OCI-LY3 (cell line): Measurements from ENCODE around the gene SFXN4.
A peak's percentile ranks its signal among the peaks of the same experiment; 100 is the strongest.

ENCODE experiments used
- H2AFZ ChIP-seq: fragments of 200-600, 300-600 bp; shearing (Covaris generic); 2 replicates; pipeline ENCODE4 v1.6.0; 2014; ENCODE audit warnings: antibody characterized with exemption, low read depth, low read length
- H3K27ac ChIP-seq: fragments of 200-600, 300-600 bp; sonication (generic); 2 replicates; pipeline ENCODE4 v1.5.1; 2014; ENCODE audit warnings: mild to moderate bottlenecking, low read length, moderate library complexity, mixed read lengths
- H3K27me3 ChIP-seq: fragments of 200-600, 300-600 bp; sonication (generic); 2 replicates; pipeline ENCODE4 v1.6.1; 2014; ENCODE audit warnings: low read depth, low read length, mixed read lengths
- H3K36me3 ChIP-seq: fragments of 200-600, 300-600 bp; sonication (generic); replicated peaks from 2 replicates; pipeline ENCODE3; 2014; ENCODE audit warnings: low read depth, low read length, mixed read lengths
- H3K4me1 ChIP-seq: fragments of 300-600, 200-600 bp; sonication (generic); 2 replicates; pipeline ENCODE4 v1.6.1; 2014; ENCODE audit warnings: low read length, mixed read lengths
- H3K4me2 ChIP-seq: fragments of 200-600, 300-600 bp; sonication (generic); 2 replicates; pipeline ENCODE4 v1.6.1; 2014; ENCODE audit warnings: low read length, mixed read lengths
- H3K4me3 ChIP-seq: fragments of 300-600, 200-600 bp; sonication (generic); 2 replicates; pipeline ENCODE4 v1.5.1; 2014; ENCODE audit warnings: antibody characterized with exemption, mild to moderate bottlenecking, low read length, moderate library complexity
- H3K79me2 ChIP-seq: fragments of 300-600, 200-600 bp; shearing (Covaris generic); 2 replicates; pipeline ENCODE4 v1.6.1; 2014; ENCODE audit warnings: mild to moderate bottlenecking, low read length, mixed read lengths
- H3K9ac ChIP-seq: fragments of 300-600, 200-600 bp; shearing (Covaris generic); 2 replicates; pipeline ENCODE4 v1.6.0; 2014; ENCODE audit warnings: mild to moderate bottlenecking, low read length, moderate library complexity
- H3K9me3 ChIP-seq: fragments of 200-600, 300-600 bp; shearing (Covaris generic); 2 replicates; pipeline ENCODE4 v1.6.1; 2014; ENCODE audit warnings: low read length, mixed read lengths; ENCODE audit not compliant: insufficient read depth
- H4K20me1 ChIP-seq: fragments of 200-600, 300-600 bp; sonication (generic); 2 replicates; pipeline ENCODE4 v1.6.1; 2016; ENCODE audit warnings: low read length, mixed read lengths; ENCODE audit not compliant: insufficient read depth
- EZH2phosphoT487 ChIP-seq: fragments of 200-600 bp; shearing (Covaris generic); IDR thresholded peaks from 2 replicates; pipeline ENCODE4 v1.6.1; 2018; ENCODE audit warnings: antibody characterized with exemption, mixed run types, low read depth
- TF ChIP-seq, protein P1 (sequence below): fragments of 200-600, 300-600 bp; sonication (generic); IDR thresholded peaks from 2 replicates; pipeline ENCODE4 v1.5.1; 2014; ENCODE audit warnings: antibody characterized with exemption, low read length, low read depth

The SFXN4 gene

GRCh38 chr10:119131512-119132240, 33.8 kb downstream of the SFXN4 start:
- peak overlapping the region; percentile 74 for H3K9ac ChIP-seq
- H3K27me3 ChIP-seq, result no peaks in the 10 kb centered on the region
- peaks cover 11% of the 10 kb centered on the region for H3K4me1 ChIP-seq
- peak overlapping the region; percentile 77 for H3K4me3 ChIP-seq
- peaks cover 5% of the 10 kb centered on the region for H3K36me3 ChIP-seq
- peak overlapping the region; percentile 58 for H3K27ac ChIP-seq
- peak overlapping the region; percentile 85 for H2AFZ ChIP-seq
- no peaks in the 10 kb centered on the region for H4K20me1 ChIP-seq
- no peak for TF ChIP-seq EZH2phosphoT487
- TF ChIP-seq, protein P1, sequence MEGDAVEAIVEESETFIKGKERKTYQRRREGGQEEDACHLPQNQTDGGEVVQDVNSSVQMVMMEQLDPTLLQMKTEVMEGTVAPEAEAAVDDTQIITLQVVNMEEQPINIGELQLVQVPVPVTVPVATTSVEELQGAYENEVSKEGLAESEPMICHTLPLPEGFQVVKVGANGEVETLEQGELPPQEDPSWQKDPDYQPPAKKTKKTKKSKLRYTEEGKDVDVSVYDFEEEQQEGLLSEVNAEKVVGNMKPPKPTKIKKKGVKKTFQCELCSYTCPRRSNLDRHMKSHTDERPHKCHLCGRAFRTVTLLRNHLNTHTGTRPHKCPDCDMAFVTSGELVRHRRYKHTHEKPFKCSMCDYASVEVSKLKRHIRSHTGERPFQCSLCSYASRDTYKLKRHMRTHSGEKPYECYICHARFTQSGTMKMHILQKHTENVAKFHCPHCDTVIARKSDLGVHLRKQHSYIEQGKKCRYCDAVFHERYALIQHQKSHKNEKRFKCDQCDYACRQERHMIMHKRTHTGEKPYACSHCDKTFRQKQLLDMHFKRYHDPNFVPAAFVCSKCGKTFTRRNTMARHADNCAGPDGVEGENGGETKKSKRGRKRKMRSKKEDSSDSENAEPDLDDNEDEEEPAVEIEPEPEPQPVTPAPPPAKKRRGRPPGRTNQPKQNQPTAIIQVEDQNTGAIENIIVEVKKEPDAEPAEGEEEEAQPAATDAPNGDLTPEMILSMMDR, result no peak
- H3K4me2 ChIP-seq, result peak overlapping the region; percentile 78
- no peaks in the 10 kb centered on the region for H3K9me3 ChIP-seq
- no peaks in the 10 kb centered on the region for H3K79me2 ChIP-seq

GRCh38 chr10:119129721-119130120, 35.8 kb downstream of the SFXN4 start:
- Histone ChIP-seq H3K36me3 (peaks cover 8% of the 10 kb centered on the region), H3K79me2 (no peaks in the 10 kb centered on the region), H3K27ac (no peak overlapping the region), H3K4me1 (peaks cover 11% of the 10 kb centered on the region), H3K9ac (no peak overlapping the region), H3K9me3 (no peaks in the 10 kb centered on the region), H3K4me2 (no peak overlapping the region), H3K4me3 (no peak overlapping the region), H4K20me1 (no peaks in the 10 kb centered on the region), H2AFZ (no peak overlapping the region), H3K27me3 (no peaks in the 10 kb centered on the region)
- TF ChIP-seq, protein P1, result no peak
- no peak for TF ChIP-seq EZH2phosphoT487

DNA sequence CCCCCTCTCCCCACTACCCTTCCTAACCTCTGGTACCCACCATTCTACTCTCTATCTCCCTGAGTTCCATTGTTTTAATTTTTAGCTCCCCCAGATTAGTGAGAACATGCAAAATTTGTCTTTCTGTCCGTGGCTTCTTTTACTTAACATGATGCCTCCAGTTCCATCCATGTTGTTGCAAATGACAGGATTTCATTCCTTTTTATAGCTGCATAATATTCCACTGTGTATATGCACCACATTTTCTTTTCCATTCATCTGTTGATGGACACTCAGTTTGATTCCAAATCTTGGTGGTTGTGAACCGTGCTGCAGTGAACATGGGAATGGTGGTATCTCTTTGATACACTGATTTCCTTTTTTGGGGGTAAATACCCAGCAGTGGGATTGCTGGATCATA, 39.6 kb downstream of the SFXN4 start:
- Histone ChIP-seq H3K9me3 (no peaks in the 10 kb centered on the region), H3K4me2 (no peak overlapping the region), H4K20me1 (no peaks in the 10 kb centered on the region), H3K4me1 (0 out of 2 replicates have a peak, but pooled peaks cover 3% of the 10 kb centered on the region), H3K4me3 (no peak overlapping the region), H2AFZ (no peak overlapping the region), H3K9ac (no peak overlapping the region), H3K27me3 (no peaks in the 10 kb centered on the region), H3K27ac (no peak overlapping the region), H3K79me2 (no peaks in the 10 kb centered on the region), H3K36me3 (peaks cover 8% of the 10 kb centered on the region)
- TF ChIP-seq, protein P1, result no peak
- no peak for TF ChIP-seq EZH2phosphoT487

GRCh38 chr10:119120875-119121274, 44.6 kb downstream of the SFXN4 start:
- Histone ChIP-seq H3K4me2 (no peak overlapping the region), H3K27ac (no peak overlapping the region), H4K20me1 (no peaks in the 10 kb centered on the region), H3K9ac (no peak overlapping the region), H3K79me2 (no peaks in the 10 kb centered on the region), H3K4me1 (no peaks in the 10 kb centered on the region), H3K27me3 (no peaks in the 10 kb centered on the region), H2AFZ (no peak overlapping the region), H3K4me3 (no peak overlapping the region), H3K9me3 (no peaks in the 10 kb centered on the region), H3K36me3 (peaks cover 1% of the 10 kb centered on the region)
- no peak for TF ChIP-seq EZH2phosphoT487
- TF ChIP-seq, protein P1, result no peak
